ENCODE data around the gene ANKS1A. TPM values are rescaled to one million over a fixed set of nuclear protein-coding genes. Genes with fewer than 3 reads are reported as not detected.

Gene ANKS1A
- total RNA-seq, 1 donor from 2014 or later, result 76.9 TPM

- Mint-ChIP-seq H3K27ac (ENCODE audit: unreplicated experiment) (no peak overlapping the region), H3K36me3 (ENCODE audit: unreplicated experiment) (no peaks in the 10 kb centered on the region), H3K27me3 (ENCODE audit: unreplicated experiment) (peaks cover 8% of the 10 kb centered on the region), H3K9me3 (ENCODE audit: unreplicated experiment) (peaks cover 14% of the 10 kb centered on the region), H3K4me3 (ENCODE audit: unreplicated experiment) (no peak overlapping the region), H3K4me1 (ENCODE audit: low read depth, unreplicated experiment) (peaks cover 34% of the 10 kb centered on the region)
- no peak for TF ChIP-seq CTCF (IDR thresholded peaks at IDR 0.05; ENCODE audit: partially characterized antibody, unreplicated experiment)
- no peak for DNase-seq
Measured at GRCh38 chr6:35050757-35051330, 161.8 kb downstream of the ANKS1A start.

GRCh38 chr6:35051396-35051795 is 162.3 kb downstream of the ANKS1A start:
- no peak overlapping the region for H3K4me3 Mint-ChIP-seq (ENCODE audit: unreplicated experiment)
- peaks cover 14% of the 10 kb centered on the region for H3K9me3 Mint-ChIP-seq (ENCODE audit: unreplicated experiment)
- H3K4me1 Mint-ChIP-seq (ENCODE audit: low read depth, unreplicated experiment), result peaks cover 28% of the 10 kb centered on the region
- TF ChIP-seq CTCF (IDR thresholded peaks at IDR 0.05; ENCODE audit: partially characterized antibody, unreplicated experiment), result no peak
- no peak for DNase-seq
- no peaks in the 10 kb centered on the region for H3K36me3 Mint-ChIP-seq (ENCODE audit: unreplicated experiment)
- H3K27me3 Mint-ChIP-seq (ENCODE audit: unreplicated experiment), result peaks cover 8% of the 10 kb centered on the region
- H3K27ac Mint-ChIP-seq (ENCODE audit: unreplicated experiment), result no peak overlapping the region

GRCh38 chr6:35051997-35052583 is 163.0 kb downstream of the ANKS1A start:
- peaks cover 16% of the 10 kb centered on the region for H3K9me3 Mint-ChIP-seq (ENCODE audit: unreplicated experiment)
- H3K4me3 Mint-ChIP-seq (ENCODE audit: unreplicated experiment), result peak overlapping the region; percentile 11
- H3K36me3 Mint-ChIP-seq (ENCODE audit: unreplicated experiment), result no peaks in the 10 kb centered on the region
- DNase-seq, result no peak
- peaks cover 8% of the 10 kb centered on the region for H3K27me3 Mint-ChIP-seq (ENCODE audit: unreplicated experiment)
- TF ChIP-seq CTCF (IDR thresholded peaks at IDR 0.05; ENCODE audit: partially characterized antibody, unreplicated experiment), result no peak
- H3K4me1 Mint-ChIP-seq (ENCODE audit: low read depth, unreplicated experiment), result peaks cover 24% of the 10 kb centered on the region
- H3K27ac Mint-ChIP-seq (ENCODE audit: unreplicated experiment), result peak overlapping the region; percentile 96

- TF ChIP-seq CTCF (IDR thresholded peaks at IDR 0.05; ENCODE audit: partially characterized antibody, unreplicated experiment), result no peak
- Mint-ChIP-seq H3K36me3 (ENCODE audit: unreplicated experiment) (no peaks in the 10 kb centered on the region), H3K27ac (ENCODE audit: unreplicated experiment) (peak overlapping the region; percentile 96), H3K27me3 (ENCODE audit: unreplicated experiment) (peaks cover 5% of the 10 kb centered on the region), H3K4me3 (ENCODE audit: unreplicated experiment) (peak overlapping the region; percentile 15), H3K4me1 (ENCODE audit: low read depth, unreplicated experiment) (peaks cover 22% of the 10 kb centered on the region), H3K9me3 (ENCODE audit: unreplicated experiment) (peaks cover 16% of the 10 kb centered on the region)
- DNase-seq, result peak; percentile 79
Measured at GRCh38 chr6:35052694-35053565, 163.9 kb downstream of the ANKS1A start.
